ENCODE measurements around the gene PDZD4.

Gene PDZD4

GRCh38 chrX:153755136-153755535, 75.2 kb downstream of the PDZD4 start:
- no peak for DNase-seq (ENCODE audit: low read depth in 2 of 2)

Measured in stimulated activated CD8-positive, alpha-beta memory T cell treated with anti-CD3 and anti-CD28 coated beads, Interleukin-2, amount 100 ng/mL, for 48 hours (primary cell).